GM12801 (cell line): ENCODE results near the gene FAM20C.

Experiments
- CTCF ChIP-seq: IDR thresholded peaks from one replicate; pipeline ENCODE4 v1.5.1; 2011; ENCODE audit warnings: control low read depth; ENCODE audit not compliant: insufficient read length; ENCODE audit errors: extremely low read depth

FAM20C gene

GRCh38 chr7:256981-257646 lies 64.7 kb downstream of the FAM20C start:
- TF ChIP-seq CTCF = no peak

GRCh38 chr7:257647-257992 lies 65.2 kb downstream of the FAM20C start:
- TF ChIP-seq CTCF = no peak

GRCh38 chr7:258476-259190 lies 66.3 kb downstream of the FAM20C start:
- no peak for TF ChIP-seq CTCF

GRCh38 chr7:259191-259505 lies 66.8 kb downstream of the FAM20C start:
- no peak for TF ChIP-seq CTCF

- TF ChIP-seq CTCF = no peak
These were observed 67.5 kb downstream of the FAM20C start for GRCh38 chr7:259751-260405.

- no peak for TF ChIP-seq CTCF
These were observed 68.3 kb downstream of the FAM20C start for GRCh38 chr7:260441-261281.
